Liver (tissue), 3 donors: ENCODE results near the gene PRR30.

Source experiments
- FOXA1 ChIP-seq: IDR thresholded peaks from 2 replicates; pipeline ENCODE4 v1.6.1; 2016; ENCODE audit warnings: antibody characterized with exemption
- FOXA2 ChIP-seq: IDR thresholded peaks from 2 replicates; pipeline ENCODE4 v1.6.1; 2016; ENCODE audit warnings: antibody characterized with exemption
- GABPA ChIP-seq, 2 donors: IDR thresholded peaks in 1 of 2; conservative IDR thresholded peaks in 1 of 2; 2 replicates each; pipeline ENCODE4 v1.6.1; 2016; ENCODE audit warnings: antibody characterized with exemption in 2 of 2, mild to moderate bottlenecking in 1 of 2, moderate library complexity in 1 of 2
- JUND ChIP-seq, 2 donors: IDR thresholded peaks; 2 replicates each; pipeline ENCODE4 v1.6.1; 2016; ENCODE audit warnings: antibody characterized with exemption in 2 of 2
- MAX ChIP-seq: IDR thresholded peaks from 2 replicates; pipeline ENCODE4 v1.6.1; 2016; ENCODE audit warnings: antibody characterized with exemption
- RAD21 ChIP-seq, 2 donors: IDR thresholded peaks; 2 replicates each; pipeline ENCODE4 v1.6.1; 2016; ENCODE audit warnings: antibody characterized with exemption in 2 of 2, mild to moderate bottlenecking in 2 of 2
- ZBTB33 ChIP-seq: IDR thresholded peaks from 2 replicates; pipeline ENCODE4 v1.6.1; 2016; ENCODE audit warnings: antibody characterized with exemption
- TF ChIP-seq, protein P1 (sequence below): fragments of 150-350 bp; IDR thresholded peaks from 2 replicates; pipeline ENCODE4 v1.5.1; 2017; ENCODE audit warnings: improper control_type of control experiment, low read depth, low read length; ENCODE audit not compliant: missing input control
- TF ChIP-seq, protein P2 (sequence below): IDR thresholded peaks from 2 replicates; pipeline ENCODE4 v1.6.1; 2016; ENCODE audit warnings: antibody characterized with exemption, mild to moderate bottlenecking
- TF ChIP-seq, protein P3 (sequence below): IDR thresholded peaks from 2 replicates; pipeline ENCODE4 v1.6.1; 2016; ENCODE audit warnings: antibody characterized with exemption
- donor health status: healthy.
- donor health status: healthy.

DNA sequence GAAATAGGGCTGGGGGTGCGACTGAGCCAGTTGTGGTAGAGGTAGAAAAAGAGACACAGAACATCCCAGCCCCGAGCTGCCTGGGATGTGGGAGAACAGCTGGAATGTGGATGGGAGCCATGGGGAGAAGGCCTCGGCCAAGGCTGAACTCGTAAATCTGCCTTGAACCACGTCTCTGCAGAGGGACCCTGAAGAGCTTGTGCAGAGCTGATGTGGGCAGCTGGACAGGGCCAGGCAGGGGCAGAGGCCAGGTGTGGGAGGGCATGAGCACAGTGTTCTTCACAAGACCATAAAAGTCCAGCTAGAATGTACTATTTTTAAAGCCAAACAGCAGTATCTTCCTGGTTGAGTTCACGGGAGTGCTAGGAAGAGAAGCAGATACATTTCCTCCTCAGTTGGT lies 15.3 kb upstream of the PRR30 start:
- TF ChIP-seq, protein P1, sequence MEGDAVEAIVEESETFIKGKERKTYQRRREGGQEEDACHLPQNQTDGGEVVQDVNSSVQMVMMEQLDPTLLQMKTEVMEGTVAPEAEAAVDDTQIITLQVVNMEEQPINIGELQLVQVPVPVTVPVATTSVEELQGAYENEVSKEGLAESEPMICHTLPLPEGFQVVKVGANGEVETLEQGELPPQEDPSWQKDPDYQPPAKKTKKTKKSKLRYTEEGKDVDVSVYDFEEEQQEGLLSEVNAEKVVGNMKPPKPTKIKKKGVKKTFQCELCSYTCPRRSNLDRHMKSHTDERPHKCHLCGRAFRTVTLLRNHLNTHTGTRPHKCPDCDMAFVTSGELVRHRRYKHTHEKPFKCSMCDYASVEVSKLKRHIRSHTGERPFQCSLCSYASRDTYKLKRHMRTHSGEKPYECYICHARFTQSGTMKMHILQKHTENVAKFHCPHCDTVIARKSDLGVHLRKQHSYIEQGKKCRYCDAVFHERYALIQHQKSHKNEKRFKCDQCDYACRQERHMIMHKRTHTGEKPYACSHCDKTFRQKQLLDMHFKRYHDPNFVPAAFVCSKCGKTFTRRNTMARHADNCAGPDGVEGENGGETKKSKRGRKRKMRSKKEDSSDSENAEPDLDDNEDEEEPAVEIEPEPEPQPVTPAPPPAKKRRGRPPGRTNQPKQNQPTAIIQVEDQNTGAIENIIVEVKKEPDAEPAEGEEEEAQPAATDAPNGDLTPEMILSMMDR: no peak
- no peak for TF ChIP-seq FOXA1
- no peak for TF ChIP-seq FOXA2
- TF ChIP-seq RAD21 (IDR thresholded peaks at IDR 0.05): no peak
- TF ChIP-seq, protein P2, sequence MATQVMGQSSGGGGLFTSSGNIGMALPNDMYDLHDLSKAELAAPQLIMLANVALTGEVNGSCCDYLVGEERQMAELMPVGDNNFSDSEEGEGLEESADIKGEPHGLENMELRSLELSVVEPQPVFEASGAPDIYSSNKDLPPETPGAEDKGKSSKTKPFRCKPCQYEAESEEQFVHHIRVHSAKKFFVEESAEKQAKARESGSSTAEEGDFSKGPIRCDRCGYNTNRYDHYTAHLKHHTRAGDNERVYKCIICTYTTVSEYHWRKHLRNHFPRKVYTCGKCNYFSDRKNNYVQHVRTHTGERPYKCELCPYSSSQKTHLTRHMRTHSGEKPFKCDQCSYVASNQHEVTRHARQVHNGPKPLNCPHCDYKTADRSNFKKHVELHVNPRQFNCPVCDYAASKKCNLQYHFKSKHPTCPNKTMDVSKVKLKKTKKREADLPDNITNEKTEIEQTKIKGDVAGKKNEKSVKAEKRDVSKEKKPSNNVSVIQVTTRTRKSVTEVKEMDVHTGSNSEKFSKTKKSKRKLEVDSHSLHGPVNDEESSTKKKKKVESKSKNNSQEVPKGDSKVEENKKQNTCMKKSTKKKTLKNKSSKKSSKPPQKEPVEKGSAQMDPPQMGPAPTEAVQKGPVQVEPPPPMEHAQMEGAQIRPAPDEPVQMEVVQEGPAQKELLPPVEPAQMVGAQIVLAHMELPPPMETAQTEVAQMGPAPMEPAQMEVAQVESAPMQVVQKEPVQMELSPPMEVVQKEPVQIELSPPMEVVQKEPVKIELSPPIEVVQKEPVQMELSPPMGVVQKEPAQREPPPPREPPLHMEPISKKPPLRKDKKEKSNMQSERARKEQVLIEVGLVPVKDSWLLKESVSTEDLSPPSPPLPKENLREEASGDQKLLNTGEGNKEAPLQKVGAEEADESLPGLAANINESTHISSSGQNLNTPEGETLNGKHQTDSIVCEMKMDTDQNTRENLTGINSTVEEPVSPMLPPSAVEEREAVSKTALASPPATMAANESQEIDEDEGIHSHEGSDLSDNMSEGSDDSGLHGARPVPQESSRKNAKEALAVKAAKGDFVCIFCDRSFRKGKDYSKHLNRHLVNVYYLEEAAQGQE: no peak
- TF ChIP-seq ZBTB33: no peak
- TF ChIP-seq JUND (IDR thresholded peaks at IDR 0.05): no peak
- TF ChIP-seq, protein P3, sequence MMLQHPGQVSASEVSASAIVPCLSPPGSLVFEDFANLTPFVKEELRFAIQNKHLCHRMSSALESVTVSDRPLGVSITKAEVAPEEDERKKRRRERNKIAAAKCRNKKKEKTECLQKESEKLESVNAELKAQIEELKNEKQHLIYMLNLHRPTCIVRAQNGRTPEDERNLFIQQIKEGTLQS: no peak
- TF ChIP-seq GABPA (IDR thresholded peaks at IDR 0.05 in 1 of 2, conservative IDR thresholded peaks at IDR 0.05 in 1 of 2): no peak
- no peak for TF ChIP-seq MAX
